ENCODE data around the gene COPS8.

GRCh38 chr2:237140689-237141285 lies 55.1 kb downstream of the COPS8 start:
- TF ChIP-seq CTCF (IDR thresholded peaks at IDR 0.05) (no peak), ZNF317 (CRISPR knock-in tag; IDR thresholded peaks at IDR 0.05; ENCODE audit: borderline replicate concordance, low read depth) (no peak), JUN (CRISPR knock-in tag; IDR thresholded peaks at IDR 0.05) (no peak), ZNF416 (CRISPR knock-in tag; IDR thresholded peaks at IDR 0.05) (no peak), TEAD4 (CRISPR knock-in tag; IDR thresholded peaks at IDR 0.05) (no peak), MAX (CRISPR knock-in tag; IDR thresholded peaks at IDR 0.05) (no peak), ESRRA (CRISPR knock-in tag; IDR thresholded peaks at IDR 0.05; ENCODE audit: borderline replicate concordance) (no peak), IRF1 (CRISPR knock-in tag; IDR thresholded peaks at IDR 0.05) (no peak), EMX1 (CRISPR knock-in tag; IDR thresholded peaks at IDR 0.05) (no peak), TCF7 (CRISPR knock-in tag; IDR thresholded peaks at IDR 0.05; ENCODE audit: low read depth) (no peak), ZBTB21 (CRISPR knock-in tag; IDR thresholded peaks at IDR 0.05; ENCODE audit: borderline replicate concordance) (no peak), MLX (CRISPR knock-in tag; IDR thresholded peaks at IDR 0.05) (no peak), E2F1 (CRISPR knock-in tag; IDR thresholded peaks at IDR 0.05) (no peak), NR2C2 (CRISPR knock-in tag; IDR thresholded peaks at IDR 0.05) (no peak)

Data from WTC11 (cell line).